Nephron progenitor cell (in vitro differentiated cells): ENCODE data around the gene MTA2.

Experiments
- DNase-seq: peaks from one replicate; pipeline ENCODE4 v3.0.0; 2021
- H3K27ac Mint-ChIP-seq: 2 replicates; pipeline ENCODE4 v1.8.0; 2021; ENCODE audit warnings: mild to moderate bottlenecking, moderate library complexity, mixed read lengths
- H3K27me3 Mint-ChIP-seq: 2 replicates; pipeline ENCODE4 v1.8.0; 2021; ENCODE audit warnings: mild to moderate bottlenecking, low read depth, mixed read lengths; ENCODE audit not compliant: poor library complexity
- H3K36me3 Mint-ChIP-seq: 2 replicates; pipeline ENCODE4 v1.8.0; 2021; ENCODE audit warnings: low read depth, mixed read lengths
- H3K4me1 Mint-ChIP-seq: 2 replicates; pipeline ENCODE4 v1.8.0; 2021; ENCODE audit warnings: mixed read lengths
- H3K4me3 Mint-ChIP-seq: 2 replicates; pipeline ENCODE4 v1.8.0; 2021; ENCODE audit warnings: mild to moderate bottlenecking, moderate library complexity, mixed read lengths
- H3K9me3 Mint-ChIP-seq: 2 replicates; pipeline ENCODE4 v1.8.0; 2021; ENCODE audit warnings: mild to moderate bottlenecking, moderate library complexity, mixed read lengths
- TF ChIP-seq, protein P1 (sequence below): fragments of 200-600 bp; sonication (generic); IDR thresholded peaks from 2 replicates; pipeline ENCODE4 v1.5.0; 2021; ENCODE audit warnings: antibody characterized with exemption

Gene MTA2

DNA sequence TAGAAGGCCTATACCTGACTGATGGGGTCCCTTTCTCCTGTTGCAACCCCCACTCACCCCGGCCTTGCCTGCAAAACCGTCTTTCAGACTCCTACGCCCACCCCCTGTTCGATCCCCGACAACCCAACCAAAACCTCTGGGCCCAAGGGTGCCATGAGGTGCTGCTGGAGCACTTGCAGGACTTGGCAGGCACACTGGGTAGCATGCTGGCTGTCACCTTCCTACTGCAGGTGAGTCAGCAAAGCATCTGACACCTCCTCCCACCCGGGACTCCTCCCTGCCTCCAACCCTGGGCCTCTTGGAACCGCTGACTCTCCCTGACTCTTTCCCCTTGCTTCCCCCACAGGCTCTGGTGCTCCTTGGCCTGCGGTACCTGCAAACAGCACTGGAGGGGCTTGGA lies 12.6 kb upstream of the MTA2 start:
- TF ChIP-seq, protein P1, sequence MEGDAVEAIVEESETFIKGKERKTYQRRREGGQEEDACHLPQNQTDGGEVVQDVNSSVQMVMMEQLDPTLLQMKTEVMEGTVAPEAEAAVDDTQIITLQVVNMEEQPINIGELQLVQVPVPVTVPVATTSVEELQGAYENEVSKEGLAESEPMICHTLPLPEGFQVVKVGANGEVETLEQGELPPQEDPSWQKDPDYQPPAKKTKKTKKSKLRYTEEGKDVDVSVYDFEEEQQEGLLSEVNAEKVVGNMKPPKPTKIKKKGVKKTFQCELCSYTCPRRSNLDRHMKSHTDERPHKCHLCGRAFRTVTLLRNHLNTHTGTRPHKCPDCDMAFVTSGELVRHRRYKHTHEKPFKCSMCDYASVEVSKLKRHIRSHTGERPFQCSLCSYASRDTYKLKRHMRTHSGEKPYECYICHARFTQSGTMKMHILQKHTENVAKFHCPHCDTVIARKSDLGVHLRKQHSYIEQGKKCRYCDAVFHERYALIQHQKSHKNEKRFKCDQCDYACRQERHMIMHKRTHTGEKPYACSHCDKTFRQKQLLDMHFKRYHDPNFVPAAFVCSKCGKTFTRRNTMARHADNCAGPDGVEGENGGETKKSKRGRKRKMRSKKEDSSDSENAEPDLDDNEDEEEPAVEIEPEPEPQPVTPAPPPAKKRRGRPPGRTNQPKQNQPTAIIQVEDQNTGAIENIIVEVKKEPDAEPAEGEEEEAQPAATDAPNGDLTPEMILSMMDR = no peak
- H3K4me3 Mint-ChIP-seq = no peak overlapping the region
- peaks cover 3% of the 10 kb centered on the region for H3K27me3 Mint-ChIP-seq
- DNase-seq = no peak
- H3K9me3 Mint-ChIP-seq = no peaks in the 10 kb centered on the region
- H3K27ac Mint-ChIP-seq = peak overlapping the region; percentile 90
- H3K36me3 Mint-ChIP-seq = peaks cover 10% of the 10 kb centered on the region
- peaks cover 47% of the 10 kb centered on the region for H3K4me1 Mint-ChIP-seq

DNA sequence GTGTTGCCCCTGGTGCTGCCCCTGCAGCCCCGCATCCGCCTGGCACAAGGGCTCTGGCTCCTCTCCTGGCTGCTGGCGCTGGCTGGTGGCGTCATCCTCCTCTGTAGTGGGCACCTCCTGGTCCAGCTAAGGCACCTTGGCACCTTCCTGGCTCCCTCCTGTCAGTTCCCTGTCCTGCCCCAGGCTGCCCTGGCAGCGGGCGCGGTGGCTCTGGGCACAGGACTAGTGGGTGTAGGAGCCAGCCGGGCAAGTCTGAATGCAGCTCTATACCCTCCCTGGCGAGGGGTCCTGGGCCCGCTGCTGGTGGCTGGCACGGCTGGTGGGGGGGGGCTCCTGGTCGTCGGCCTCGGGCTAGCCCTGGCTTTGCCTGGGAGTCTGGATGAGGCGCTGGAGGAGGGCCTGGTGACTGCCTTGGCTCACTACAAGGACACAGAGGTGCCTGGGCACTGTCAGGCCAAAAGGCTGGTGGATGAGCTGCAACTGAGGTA lies 11.7 kb upstream of the MTA2 start:
- peaks cover 5% of the 10 kb centered on the region for H3K36me3 Mint-ChIP-seq
- H3K4me3 Mint-ChIP-seq = no peak overlapping the region
- DNase-seq = peak; percentile 28
- peak overlapping the region; percentile 90 for H3K27ac Mint-ChIP-seq
- no peaks in the 10 kb centered on the region for H3K9me3 Mint-ChIP-seq
- peaks cover 3% of the 10 kb centered on the region for H3K27me3 Mint-ChIP-seq
- peaks cover 52% of the 10 kb centered on the region for H3K4me1 Mint-ChIP-seq
- TF ChIP-seq, protein P1 = no peak

DNA sequence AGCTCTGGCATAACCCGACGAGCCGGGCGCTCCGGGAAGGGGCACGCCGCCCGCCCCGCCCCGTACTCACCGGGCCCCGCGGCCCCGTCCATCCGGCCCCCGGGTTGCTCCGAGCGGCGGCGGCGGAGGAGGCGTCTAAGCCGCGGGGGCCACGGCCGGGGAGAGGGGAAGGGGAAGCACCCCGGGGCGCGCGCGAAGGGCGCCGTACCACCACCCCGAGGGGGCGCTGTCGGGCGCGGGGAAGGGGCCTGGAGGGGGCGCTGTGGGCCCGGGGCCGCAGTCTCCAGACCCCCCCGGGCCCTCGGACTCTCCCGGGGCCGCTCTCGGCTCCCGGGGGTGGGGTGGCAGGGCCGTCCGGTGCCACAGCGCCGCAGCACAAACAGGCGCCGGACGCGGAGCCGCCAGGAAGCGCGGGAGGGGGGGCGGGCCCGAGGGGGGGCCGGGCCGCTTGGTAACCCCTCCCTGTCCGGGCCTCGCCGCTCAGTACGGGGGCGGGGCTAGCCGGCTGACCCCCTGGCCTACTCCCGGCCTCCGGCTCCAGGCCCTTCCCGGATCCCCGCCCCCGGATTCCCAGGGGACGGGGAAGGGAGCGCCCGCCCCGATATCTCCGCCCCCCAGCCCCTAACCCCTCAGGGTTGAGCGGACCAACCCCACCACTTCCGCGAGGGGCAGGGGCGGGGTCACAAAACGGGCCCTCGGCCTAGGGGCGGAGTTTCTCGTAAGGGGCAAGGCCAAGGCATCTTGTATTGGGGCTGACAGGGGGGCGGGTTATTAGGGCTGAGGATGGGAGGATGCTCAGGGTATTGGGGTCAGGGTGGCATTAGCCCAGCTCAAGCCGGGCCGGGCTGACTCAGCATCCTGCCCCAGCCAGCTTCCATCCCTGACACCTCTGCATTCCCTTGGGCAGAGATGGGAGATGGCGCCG lies 11.0 kb upstream of the MTA2 start, which contains the start of the genes EML3 and ROM1:
TSS of gene EML3 (minus strand) at position 410 of the 925 bp plus-strand sequence. CDS start at position 92, 318 bp downstream.
TSS of gene ROM1 (plus strand) at position 892 of the 925 bp plus-strand sequence. CDS start at position 917, 25 bp downstream.
- H3K4me1 Mint-ChIP-seq = peaks cover 59% of the 10 kb centered on the region
- peak within 1 kb of the TSS; percentile 90 for H3K27ac Mint-ChIP-seq
- peaks cover 12% of the 10 kb centered on the region for H3K36me3 Mint-ChIP-seq
- peak within 1 kb of the TSS; percentile 92 for H3K4me3 Mint-ChIP-seq
- no peaks in the 10 kb centered on the region for H3K9me3 Mint-ChIP-seq
- peaks cover 6% of the 10 kb centered on the region for H3K27me3 Mint-ChIP-seq
- TF ChIP-seq, protein P1 = peak; percentile 76
- DNase-seq = peak; percentile 96

DNA sequence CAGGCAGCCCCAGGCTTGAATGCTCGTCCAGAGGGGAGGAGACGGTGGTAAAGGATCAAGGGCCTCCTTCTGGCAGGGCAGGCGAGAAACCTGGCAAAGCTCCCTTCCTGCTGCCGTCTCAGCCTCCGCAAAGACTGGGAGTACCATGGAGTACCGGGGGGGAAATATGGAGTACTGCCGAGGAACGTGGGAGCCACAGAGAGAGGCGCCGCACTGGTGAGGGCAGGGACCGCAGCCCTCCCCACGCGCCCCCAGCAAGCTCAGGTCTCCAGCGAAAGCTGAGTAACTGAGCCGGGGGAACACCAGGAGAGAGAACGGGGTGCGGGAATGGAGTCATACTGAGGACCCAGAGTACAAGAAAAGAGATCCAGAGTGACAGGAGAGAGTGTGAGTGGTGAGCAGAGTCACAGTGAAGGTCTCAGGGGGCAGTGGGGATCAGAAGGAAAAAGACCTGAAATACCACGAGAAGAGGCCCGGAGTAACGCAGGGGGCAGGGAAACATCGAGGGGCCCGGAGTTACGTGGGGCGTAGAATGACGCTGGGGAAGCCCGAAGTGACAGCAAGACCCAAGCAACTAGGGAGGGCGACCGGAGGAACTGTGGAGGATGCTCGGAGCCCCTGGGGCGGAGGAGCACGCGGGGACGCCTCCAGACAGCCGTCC lies 10.2 kb upstream of the MTA2 start:
- DNase-seq = peak; percentile 44
- H3K4me3 Mint-ChIP-seq = peak overlapping the region; percentile 92
- no peaks in the 10 kb centered on the region for H3K9me3 Mint-ChIP-seq
- H3K27ac Mint-ChIP-seq = peak overlapping the region; percentile 90
- TF ChIP-seq, protein P1 = no peak
- H3K4me1 Mint-ChIP-seq = peaks cover 66% of the 10 kb centered on the region
- H3K27me3 Mint-ChIP-seq = peaks cover 6% of the 10 kb centered on the region
- peaks cover 14% of the 10 kb centered on the region for H3K36me3 Mint-ChIP-seq

DNA sequence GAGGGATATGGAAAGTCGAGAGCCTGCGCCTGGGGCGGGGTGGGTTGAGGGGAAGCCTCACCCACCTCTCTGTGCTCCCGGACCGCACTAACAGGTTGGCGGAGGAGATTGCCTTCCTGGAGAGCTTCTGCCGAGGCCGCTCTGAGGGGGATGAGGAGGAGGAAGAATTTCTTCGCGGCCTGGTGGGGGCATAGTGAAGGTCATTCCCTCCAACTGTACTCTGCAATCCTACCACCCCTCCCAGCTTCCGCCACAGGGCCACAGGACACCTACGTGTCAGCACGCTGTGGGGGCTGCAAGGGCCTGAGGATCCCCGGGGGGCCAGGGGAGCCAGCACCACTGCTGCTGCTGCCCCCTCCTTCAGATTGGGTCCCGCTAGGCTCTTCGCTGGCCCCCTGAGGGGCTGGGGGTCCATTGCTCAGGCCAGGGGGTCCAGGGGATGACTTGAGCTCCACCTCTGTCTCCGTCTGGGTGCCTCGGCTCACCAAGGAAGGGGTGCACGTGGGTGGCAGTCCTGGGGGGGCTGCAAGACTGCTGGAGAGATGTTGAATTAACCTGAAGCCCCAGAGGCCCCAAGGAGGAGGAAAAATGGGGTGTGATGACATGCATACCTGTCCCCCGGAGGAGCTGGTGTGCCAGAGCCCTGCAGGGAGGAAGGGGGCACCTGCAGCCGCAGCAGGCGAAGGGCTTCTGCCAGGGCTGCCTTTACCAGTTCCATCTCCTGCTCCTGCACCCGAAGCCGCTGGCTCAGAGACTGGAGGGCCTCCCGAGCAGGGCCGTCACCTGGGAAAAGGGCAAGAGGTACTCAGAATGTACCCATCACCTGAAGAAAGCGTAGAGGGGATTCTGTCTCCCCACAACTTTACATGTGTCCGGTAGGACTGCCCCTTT lies 9.4 kb upstream of the MTA2 start:
- Mint-ChIP-seq H3K27me3 (peaks cover 6% of the 10 kb centered on the region), H3K27ac (peak overlapping the region; percentile 36), H3K4me1 (peaks cover 72% of the 10 kb centered on the region), H3K4me3 (peak overlapping the region; percentile 92), H3K9me3 (no peaks in the 10 kb centered on the region), H3K36me3 (peaks cover 14% of the 10 kb centered on the region)
- TF ChIP-seq, protein P1 = no peak
- no peak for DNase-seq
